Measurements from ENCODE around the gene RNF26.

- TF ChIP-seq EZH2 (IDR thresholded peaks at IDR 0.05) (no peak), POLR2AphosphoS5 (IDR thresholded peaks at IDR 0.05; ENCODE audit: borderline replicate concordance, low read depth, low read length) (no peak), FOXP2 (optimal IDR thresholded peaks at IDR 0.05; ENCODE audit: control extremely low read depth, extremely low read length, insufficient read depth) (no peak)
Measured at GRCh38 chr11:119288219-119288618, 46.1 kb upstream of the RNF26 start.

Data from SK-N-MC (cell line).